HepG2 (cell line): ENCODE measurements around the gene PCYT2. TPM values are rescaled to one million over a fixed set of nuclear protein-coding genes. Genes with fewer than 3 reads are reported as not detected.

ENCODE experiments used
- CAMTA2 ChIP-seq: sonication (generic); formaldehyde crosslinking; IDR thresholded peaks from 2 replicates; pipeline ENCODE4 v1.4.0; 2020; ENCODE audit warnings: mild to moderate bottlenecking, missing genetic modification reagents, borderline replicate concordance
- MEIS2 ChIP-seq: sonication (generic); formaldehyde crosslinking; IDR thresholded peaks from 2 replicates; pipeline ENCODE4 v1.9.0; 2021; ENCODE audit warnings: mild to moderate bottlenecking, missing genetic modification reagents
- MYC ChIP-seq: sonication (generic); formaldehyde crosslinking; IDR thresholded peaks from 2 replicates; pipeline ENCODE4 v1.9.0; 2021; ENCODE audit warnings: missing genetic modification reagents, borderline replicate concordance
- NFE2L1 ChIP-seq: sonication (generic); formaldehyde crosslinking; IDR thresholded peaks from 2 replicates; pipeline ENCODE4 v1.4.0; 2020; ENCODE audit warnings: missing genetic modification reagents, mild to moderate bottlenecking, borderline replicate concordance
- ZNF142 ChIP-seq: sonication (generic); formaldehyde crosslinking; IDR thresholded peaks from 2 replicates; pipeline ENCODE4 v1.4.0; 2020; ENCODE audit warnings: missing genetic modification reagents
- ZNF225 ChIP-seq: sonication (generic); formaldehyde crosslinking; IDR thresholded peaks from 2 replicates; pipeline ENCODE4 v1.4.0; 2020; ENCODE audit warnings: mild to moderate bottlenecking, missing genetic modification reagents
- ZNF33B ChIP-seq: sonication (generic); formaldehyde crosslinking; IDR thresholded peaks from 2 replicates; pipeline ENCODE4 v1.5.1; 2020; ENCODE audit warnings: mild to moderate bottlenecking, missing genetic modification reagents
- polyA plus RNA-seq, 8 experiments: library from polyadenylated mRNA; depleted of rRNA in 3 of 8; stranded (reverse) in 7 of 8; unstranded in 1 of 8; fragments of >200 nt; fragmentation: Illumina TruSeq in 4 of 8; extraction: Trizol in 4 of 8; gene quantifications; 2 replicates each; pipeline versions ENCODE4 v1.2.1 to v1.2.3, GENCODE V29; 2011 to 2016; ENCODE audit warnings: low read depth in 4 of 8, missing spikeins in 1 of 8, mixed read lengths in 1 of 8; ENCODE audit not compliant: insufficient read depth in 1 of 8
- total RNA-seq, 5 experiments: library from RNA; depleted of rRNA; stranded (reverse); fragments of >200 nt; fragmentation: Illumina TruSeq; extraction: Trizol; gene quantifications; 2 replicates each; pipeline ENCODE4 v1.2.3, GENCODE V29; 2016; ENCODE audit warnings: low read depth in 1 of 5
- TF ChIP-seq, protein P1 (sequence below): sonication (generic); formaldehyde crosslinking; IDR thresholded peaks from 2 replicates; pipeline ENCODE4 v1.5.0; 2020; ENCODE audit warnings: mild to moderate bottlenecking, missing genetic modification reagents
- TF ChIP-seq, protein P2 (sequence below): sonication (generic); formaldehyde crosslinking; IDR thresholded peaks from 2 replicates; pipeline ENCODE4 v1.4.0; 2020; ENCODE audit warnings: missing genetic modification reagents
- TF ChIP-seq, protein P3 (sequence below): sonication (generic); formaldehyde crosslinking; IDR thresholded peaks from 2 replicates; pipeline ENCODE4 v1.8.0; 2022; ENCODE audit warnings: missing genetic modification reagents, mild to moderate bottlenecking, moderate library complexity, borderline replicate concordance
- TF ChIP-seq, protein P4 (sequence below): sonication (generic); formaldehyde crosslinking; IDR thresholded peaks from 2 replicates; pipeline ENCODE4 v1.4.0; 2020; ENCODE audit warnings: missing genetic modification reagents
- TF ChIP-seq, protein P5 (sequence below): sonication (generic); formaldehyde crosslinking; IDR thresholded peaks from 2 replicates; pipeline ENCODE4 v1.5.0; 2020; ENCODE audit warnings: missing genetic modification reagents, mild to moderate bottlenecking, borderline replicate concordance

PCYT2 gene
- total and polyA plus RNA-seq, 2 of the 13 experiments (the other 11 are each of a cell fraction or from before 2014, with no cell fraction given): 147 to 297 TPM

- TF ChIP-seq, protein P1, sequence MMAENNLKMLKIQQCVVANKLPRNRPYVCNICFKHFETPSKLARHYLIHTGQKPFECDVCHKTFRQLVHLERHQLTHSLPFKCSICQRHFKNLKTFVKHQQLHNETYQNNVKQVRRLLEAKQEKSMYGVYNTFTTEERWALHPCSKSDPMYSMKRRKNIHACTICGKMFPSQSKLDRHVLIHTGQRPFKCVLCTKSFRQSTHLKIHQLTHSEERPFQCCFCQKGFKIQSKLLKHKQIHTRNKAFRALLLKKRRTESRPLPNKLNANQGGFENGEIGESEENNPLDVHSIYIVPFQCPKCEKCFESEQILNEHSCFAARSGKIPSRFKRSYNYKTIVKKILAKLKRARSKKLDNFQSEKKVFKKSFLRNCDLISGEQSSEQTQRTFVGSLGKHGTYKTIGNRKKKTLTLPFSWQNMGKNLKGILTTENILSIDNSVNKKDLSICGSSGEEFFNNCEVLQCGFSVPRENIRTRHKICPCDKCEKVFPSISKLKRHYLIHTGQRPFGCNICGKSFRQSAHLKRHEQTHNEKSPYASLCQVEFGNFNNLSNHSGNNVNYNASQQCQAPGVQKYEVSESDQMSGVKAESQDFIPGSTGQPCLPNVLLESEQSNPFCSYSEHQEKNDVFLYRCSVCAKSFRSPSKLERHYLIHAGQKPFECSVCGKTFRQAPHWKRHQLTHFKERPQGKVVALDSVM (CRISPR knock-in tag): no peak
- TF ChIP-seq ZNF33B (CRISPR knock-in tag): 0 out of 2 replicates have a peak, but pooled peaks have one; percentile 18
- no peak for TF ChIP-seq NFE2L1 (CRISPR knock-in tag)
- TF ChIP-seq, protein P2, sequence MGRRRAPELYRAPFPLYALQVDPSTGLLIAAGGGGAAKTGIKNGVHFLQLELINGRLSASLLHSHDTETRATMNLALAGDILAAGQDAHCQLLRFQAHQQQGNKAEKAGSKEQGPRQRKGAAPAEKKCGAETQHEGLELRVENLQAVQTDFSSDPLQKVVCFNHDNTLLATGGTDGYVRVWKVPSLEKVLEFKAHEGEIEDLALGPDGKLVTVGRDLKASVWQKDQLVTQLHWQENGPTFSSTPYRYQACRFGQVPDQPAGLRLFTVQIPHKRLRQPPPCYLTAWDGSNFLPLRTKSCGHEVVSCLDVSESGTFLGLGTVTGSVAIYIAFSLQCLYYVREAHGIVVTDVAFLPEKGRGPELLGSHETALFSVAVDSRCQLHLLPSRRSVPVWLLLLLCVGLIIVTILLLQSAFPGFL: peak; percentile 87; the same call in 1 of the 2 replicates
- TF ChIP-seq, protein P3, sequence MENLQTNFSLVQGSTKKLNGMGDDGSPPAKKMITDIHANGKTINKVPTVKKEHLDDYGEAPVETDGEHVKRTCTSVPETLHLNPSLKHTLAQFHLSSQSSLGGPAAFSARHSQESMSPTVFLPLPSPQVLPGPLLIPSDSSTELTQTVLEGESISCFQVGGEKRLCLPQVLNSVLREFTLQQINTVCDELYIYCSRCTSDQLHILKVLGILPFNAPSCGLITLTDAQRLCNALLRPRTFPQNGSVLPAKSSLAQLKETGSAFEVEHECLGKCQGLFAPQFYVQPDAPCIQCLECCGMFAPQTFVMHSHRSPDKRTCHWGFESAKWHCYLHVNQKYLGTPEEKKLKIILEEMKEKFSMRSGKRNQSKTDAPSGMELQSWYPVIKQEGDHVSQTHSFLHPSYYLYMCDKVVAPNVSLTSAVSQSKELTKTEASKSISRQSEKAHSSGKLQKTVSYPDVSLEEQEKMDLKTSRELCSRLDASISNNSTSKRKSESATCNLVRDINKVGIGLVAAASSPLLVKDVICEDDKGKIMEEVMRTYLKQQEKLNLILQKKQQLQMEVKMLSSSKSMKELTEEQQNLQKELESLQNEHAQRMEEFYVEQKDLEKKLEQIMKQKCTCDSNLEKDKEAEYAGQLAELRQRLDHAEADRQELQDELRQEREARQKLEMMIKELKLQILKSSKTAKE (CRISPR knock-in tag): 0 out of 2 replicates have a peak, but pooled peaks have one; percentile 42
- TF ChIP-seq ZNF225 (CRISPR knock-in tag): no peak; the same call in 1 of the 2 replicates
- TF ChIP-seq CAMTA2: peak; percentile 15; the same call in 1 of the 2 replicates
- TF ChIP-seq MEIS2 (CRISPR knock-in tag): peak; percentile 77
- TF ChIP-seq, protein P4, sequence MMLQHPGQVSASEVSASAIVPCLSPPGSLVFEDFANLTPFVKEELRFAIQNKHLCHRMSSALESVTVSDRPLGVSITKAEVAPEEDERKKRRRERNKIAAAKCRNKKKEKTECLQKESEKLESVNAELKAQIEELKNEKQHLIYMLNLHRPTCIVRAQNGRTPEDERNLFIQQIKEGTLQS (CRISPR knock-in tag): 0 out of 2 replicates have a peak, but pooled peaks have one; percentile 2
- TF ChIP-seq ZNF142 (CRISPR knock-in tag): peak; percentile 50; the same call in 1 of the 2 replicates
- TF ChIP-seq, protein P5, sequence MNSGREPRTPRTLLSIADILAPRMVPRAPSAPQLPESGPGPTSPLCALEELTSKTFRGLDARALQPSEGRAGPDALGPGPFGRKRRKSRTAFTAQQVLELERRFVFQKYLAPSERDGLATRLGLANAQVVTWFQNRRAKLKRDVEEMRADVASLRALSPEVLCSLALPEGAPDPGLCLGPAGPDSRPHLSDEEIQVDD: no peak
- 0 out of 2 replicates have a peak, but pooled peaks have one; percentile 58 for TF ChIP-seq MYC (CRISPR knock-in tag)
Observed at GRCh38 chr17:81869221-81870130, 41.7 kb downstream of the PCYT2 start (continued).
